ENCODE data around the gene CCDC24.

- TF ChIP-seq ELK4 (CRISPR knock-in tag; IDR thresholded peaks at IDR 0.05; ENCODE audit: borderline replicate concordance) (no peak), ZFY (CRISPR knock-in tag; IDR thresholded peaks at IDR 0.05) (no peak), REL (CRISPR knock-in tag; conservative IDR thresholded peaks at IDR 0.05) (no peak), TRIM24 (CRISPR knock-in tag; IDR thresholded peaks at IDR 0.05) (no peak), MAX (IDR thresholded peaks at IDR 0.05) (no peak), E2F5 (CRISPR knock-in tag; conservative IDR thresholded peaks at IDR 0.05) (no peak), AHR (CRISPR knock-in tag; IDR thresholded peaks at IDR 0.05) (no peak), NAIF1 (CRISPR knock-in tag; IDR thresholded peaks at IDR 0.05; ENCODE audit: borderline replicate concordance) (no peak), NFATC3 (CRISPR knock-in tag; IDR thresholded peaks at IDR 0.05) (no peak), POLR2AphosphoS5 (IDR thresholded peaks at IDR 0.05; ENCODE audit: low read depth, low read length) (no peak), NCOA1 (CRISPR knock-in tag; IDR thresholded peaks at IDR 0.05) (no peak), MLX (CRISPR knock-in tag; IDR thresholded peaks at IDR 0.05) (no peak), CTCF (CRISPR knock-in tag; IDR thresholded peaks at IDR 0.05) (no peak), TCF7L2 (IDR thresholded peaks at IDR 0.05; ENCODE audit: low read depth, low read length) (no peak)
Measured at GRCh38 chr1:43952731-43953346, 38.6 kb upstream of the CCDC24 start.

Measured in HepG2 (cell line).